Measurements from ENCODE around the gene MBD4. TPM values are rescaled to one million over a fixed set of nuclear protein-coding genes. Genes with fewer than 3 reads are reported as not detected.

The MBD4 gene
- total RNA-seq, 3 donors from 2014 or later (not counting 1 experiment from before 2014, with no cell fraction given): 46.4 to 55.6 (median 48.0) TPM

DNA sequence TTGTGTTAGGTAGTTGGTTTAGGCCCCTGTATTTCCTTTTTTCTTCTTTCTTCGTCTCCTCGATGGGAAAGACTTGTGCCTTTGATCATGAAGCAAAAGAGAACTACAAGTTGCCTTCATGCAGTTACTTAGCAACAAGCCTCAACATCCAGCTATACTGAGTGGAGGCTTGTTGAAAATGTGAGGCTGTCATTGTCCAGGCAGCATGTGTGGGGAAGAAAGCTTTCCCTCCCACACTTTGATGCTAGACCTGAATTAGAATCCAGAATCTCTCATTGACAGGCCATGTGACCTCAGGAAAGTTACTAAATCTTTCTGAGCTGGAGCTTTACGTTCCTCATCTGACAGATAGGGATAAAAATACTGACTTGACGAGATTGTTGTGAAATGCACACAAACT lies 24.0 kb upstream of the MBD4 start:
- 86% methylated on average over 2 of the region's 4 CpGs for WGBS (ENCODE audit: insufficient coverage)
- TF ChIP-seq, protein P1, sequence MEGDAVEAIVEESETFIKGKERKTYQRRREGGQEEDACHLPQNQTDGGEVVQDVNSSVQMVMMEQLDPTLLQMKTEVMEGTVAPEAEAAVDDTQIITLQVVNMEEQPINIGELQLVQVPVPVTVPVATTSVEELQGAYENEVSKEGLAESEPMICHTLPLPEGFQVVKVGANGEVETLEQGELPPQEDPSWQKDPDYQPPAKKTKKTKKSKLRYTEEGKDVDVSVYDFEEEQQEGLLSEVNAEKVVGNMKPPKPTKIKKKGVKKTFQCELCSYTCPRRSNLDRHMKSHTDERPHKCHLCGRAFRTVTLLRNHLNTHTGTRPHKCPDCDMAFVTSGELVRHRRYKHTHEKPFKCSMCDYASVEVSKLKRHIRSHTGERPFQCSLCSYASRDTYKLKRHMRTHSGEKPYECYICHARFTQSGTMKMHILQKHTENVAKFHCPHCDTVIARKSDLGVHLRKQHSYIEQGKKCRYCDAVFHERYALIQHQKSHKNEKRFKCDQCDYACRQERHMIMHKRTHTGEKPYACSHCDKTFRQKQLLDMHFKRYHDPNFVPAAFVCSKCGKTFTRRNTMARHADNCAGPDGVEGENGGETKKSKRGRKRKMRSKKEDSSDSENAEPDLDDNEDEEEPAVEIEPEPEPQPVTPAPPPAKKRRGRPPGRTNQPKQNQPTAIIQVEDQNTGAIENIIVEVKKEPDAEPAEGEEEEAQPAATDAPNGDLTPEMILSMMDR (IDR thresholded peaks at IDR 0.05): no peak

DNA sequence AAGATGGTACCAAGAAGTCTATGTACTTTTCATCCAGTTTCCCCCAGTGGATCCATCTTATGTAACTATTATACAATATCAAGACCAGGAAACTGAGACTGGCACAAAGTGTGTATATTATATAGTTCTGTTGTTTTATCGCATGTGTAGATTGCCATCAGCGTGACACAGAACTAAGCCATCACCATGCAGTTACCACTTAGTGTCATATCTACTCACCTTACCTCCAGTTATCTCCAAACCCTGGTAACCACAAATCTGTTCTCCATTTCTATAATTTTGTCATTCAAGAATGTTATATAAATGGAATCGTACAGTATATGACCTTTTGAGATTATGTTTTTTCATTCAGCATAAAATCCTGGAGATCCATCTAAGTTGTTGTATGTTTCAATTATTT lies 23.3 kb upstream of the MBD4 start:
- H3K4me1 ChIP-seq (ENCODE audit: control insufficient read depth, insufficient read depth, low read length): no peaks in the 10 kb centered on the region
- no peak overlapping the region for H3K27ac ChIP-seq (ENCODE audit: low read length)
- H3K4me3 ChIP-seq (ENCODE audit: low read length): no peak overlapping the region
- Mint-ChIP-seq H3K4me3 (no peak overlapping the region), H3K9me3 (no peaks in the 10 kb centered on the region), H3K36me3 (no peaks in the 10 kb centered on the region), H3K27ac (no peak overlapping the region), H3K27me3 (ENCODE audit: low read depth in 2 of 2) (no peaks in the 10 kb centered on the region), H3K4me1 (no peaks in the 10 kb centered on the region)
- WGBS (ENCODE audit: insufficient coverage): no CpG with 5 or more reads among the region's 3 CpGs
- H3K27me3 ChIP-seq (ENCODE audit: control insufficient read depth, insufficient read depth, low read length): no peaks in the 10 kb centered on the region
- intact Hi-C loops (cut with micrococcal nuclease): no loop called here
- peaks cover 3% of the 10 kb centered on the region for H3K36me3 ChIP-seq (ENCODE audit: control insufficient read depth, insufficient read depth, low read length)
- TF ChIP-seq, protein P1 (IDR thresholded peaks at IDR 0.05): no peak
- ATAC-seq (no peak), DNase-seq (no peak)
- H3K9me3 ChIP-seq (ENCODE audit: control insufficient read depth, insufficient read depth, low read length): no peaks in the 10 kb centered on the region

More for the DNA sequence above, 24.0 kb upstream of the MBD4 start:
- Histone ChIP-seq H3K27me3 (ENCODE audit: control insufficient read depth, insufficient read depth, low read length) (no peaks in the 10 kb centered on the region), H3K36me3 (ENCODE audit: control insufficient read depth, insufficient read depth, low read length) (peaks cover 3% of the 10 kb centered on the region), H3K4me1 (ENCODE audit: control insufficient read depth, insufficient read depth, low read length) (no peaks in the 10 kb centered on the region), H3K27ac (ENCODE audit: low read length) (no peak overlapping the region), H3K4me3 (ENCODE audit: low read length) (no peak overlapping the region), H3K9me3 (ENCODE audit: control insufficient read depth, insufficient read depth, low read length) (no peaks in the 10 kb centered on the region)
- ATAC-seq (no peak), DNase-seq (no peak)
- intact Hi-C loops (cut with micrococcal nuclease): no loop called here
- no peak overlapping the region for H3K4me3 Mint-ChIP-seq
- H3K27me3 Mint-ChIP-seq (ENCODE audit: low read depth in 2 of 2): no peaks in the 10 kb centered on the region
- no peaks in the 10 kb centered on the region for H3K4me1 Mint-ChIP-seq
- no peak overlapping the region for H3K27ac Mint-ChIP-seq
- no peaks in the 10 kb centered on the region for H3K9me3 Mint-ChIP-seq
- H3K36me3 Mint-ChIP-seq: no peaks in the 10 kb centered on the region

DNA sequence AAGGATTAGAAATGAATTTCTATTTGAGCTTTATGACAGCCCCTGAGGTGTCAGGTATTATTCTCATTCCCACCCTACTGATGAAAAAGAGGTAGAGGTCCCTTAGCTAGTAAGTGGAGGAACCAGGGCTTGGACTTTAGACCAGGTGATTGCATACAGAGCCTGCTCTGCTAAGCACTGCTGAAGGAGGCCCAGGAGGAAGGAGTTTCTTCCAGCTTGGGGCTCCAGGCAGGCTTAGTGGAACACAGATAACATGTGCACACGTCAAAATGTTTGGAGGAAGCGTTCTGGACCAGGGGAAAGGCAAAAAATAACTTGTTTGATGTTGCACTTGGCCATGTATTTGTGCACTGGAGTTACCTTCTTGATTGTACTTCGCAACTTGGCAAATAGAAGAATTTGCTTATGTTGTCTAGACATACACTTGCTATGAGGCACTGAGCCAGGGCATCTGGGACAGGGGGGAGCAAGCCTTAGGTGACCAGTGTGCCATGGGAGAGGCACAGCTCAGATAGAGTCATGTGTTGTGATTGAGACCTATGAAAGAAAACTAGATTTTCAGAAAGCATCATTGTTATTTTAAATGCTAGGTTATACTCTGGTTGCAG lies 22.7 kb upstream of the MBD4 start:
- ATAC-seq (no peak), DNase-seq (no peak)
- Mint-ChIP-seq H3K9me3 (no peaks in the 10 kb centered on the region), H3K27ac (no peak overlapping the region), H3K4me1 (no peaks in the 10 kb centered on the region), H3K27me3 (ENCODE audit: low read depth in 2 of 2) (no peaks in the 10 kb centered on the region), H3K4me3 (no peak overlapping the region), H3K36me3 (no peaks in the 10 kb centered on the region)
- 96% methylated on average over 3 of the region's 3 CpGs for WGBS (ENCODE audit: insufficient coverage)
- H3K36me3 ChIP-seq (ENCODE audit: control insufficient read depth, insufficient read depth, low read length): peaks cover 3% of the 10 kb centered on the region
- TF ChIP-seq, protein P1 (IDR thresholded peaks at IDR 0.05): no peak
- intact Hi-C loops (cut with micrococcal nuclease): no loop called here
- no peaks in the 10 kb centered on the region for H3K9me3 ChIP-seq (ENCODE audit: control insufficient read depth, insufficient read depth, low read length)
- no peaks in the 10 kb centered on the region for H3K4me1 ChIP-seq (ENCODE audit: control insufficient read depth, insufficient read depth, low read length)
- no peak overlapping the region for H3K27ac ChIP-seq (ENCODE audit: low read length)
- H3K4me3 ChIP-seq (ENCODE audit: low read length): no peak overlapping the region
- no peaks in the 10 kb centered on the region for H3K27me3 ChIP-seq (ENCODE audit: control insufficient read depth, insufficient read depth, low read length)

Data from natural killer cell (primary cell).